Tibial nerve (tissue), 4 donors: ENCODE results near the gene RBM20. TPM values are rescaled to one million over a fixed set of nuclear protein-coding genes. Genes with fewer than 3 reads are reported as not detected.
A peak's percentile ranks its signal among the peaks of the same experiment; 100 is the strongest.

ENCODE experiments used
- DNase-seq, 2 donors: peaks; one replicate each; pipeline ENCODE4 v3.0.0-alpha.2; 2019; ENCODE audit warnings: low spot score in 2 of 2
- H3K27ac ChIP-seq, 4 donors: fragments of 200-600 bp; sonication (generic) in 3 of 4; one replicate each; pipeline ENCODE4 v1.5.1; 2017 to 2019; ENCODE audit warnings: mild to moderate bottlenecking in 1 of 4
- H3K27me3 ChIP-seq, 2 donors: fragments of 200-600 bp; sonication (generic) in 1 of 2; one replicate each; pipeline versions ENCODE4 v1.5.1 to v1.6.0; 2017 to 2019
- H3K36me3 ChIP-seq, 3 donors: fragments of 200-600 bp; sonication (generic); one replicate each; pipeline ENCODE4 v1.5.1; 2018 to 2019
- H3K4me1 ChIP-seq, 4 donors: fragments of 200-600 bp; sonication (generic) in 3 of 4; one replicate each; pipeline ENCODE4 v1.5.1; 2017 to 2019
- H3K4me3 ChIP-seq, 4 donors: fragments of 200-600 bp; sonication (generic) in 3 of 4; one replicate each; pipeline ENCODE4 v1.5.1; 2017 to 2019; ENCODE audit warnings: mild to moderate bottlenecking in 1 of 4, moderate library complexity in 1 of 4
- H3K9me3 ChIP-seq, 4 donors: fragments of 200-600 bp; sonication (generic) in 3 of 4; one replicate each; pipeline ENCODE4 v1.5.1; 2017 to 2019
- CTCF ChIP-seq, 5 experiments: fragments of 200-600 bp in 3 of 5; fragments of 450-650 bp in 2 of 5; sonication (generic) in 3 of 5; IDR thresholded peaks; one replicate each; pipeline ENCODE4 v1.5.1; 2016 to 2019; ENCODE audit warnings: antibody characterized with exemption in 5 of 5, mild to moderate bottlenecking in 3 of 5, moderate library complexity in 2 of 5
- EP300 ChIP-seq, 2 donors: sonication (generic); formaldehyde crosslinking; IDR thresholded peaks; one replicate each; pipeline ENCODE4 v1.6.1; 2017; ENCODE audit warnings: antibody characterized with exemption in 2 of 2, mild to moderate bottlenecking in 1 of 2
- POLR2A ChIP-seq, 2 donors: fragments of 450-650 bp; IDR thresholded peaks; one replicate each; pipeline ENCODE4 v1.6.1; 2017; ENCODE audit warnings: antibody characterized with exemption in 2 of 2, mild to moderate bottlenecking in 2 of 2, moderate library complexity in 2 of 2
- WGBS, 2 donors: methylation state at CpG; one replicate each; pipeline ENCODE4 v1.1.5; 2018; 5-methylcytosine and 5-hydroxymethylcytosine counted together
- total RNA-seq, 4 donors: library from RNA; depleted of rRNA; stranded (reverse); fragments of >200 nt; gene quantifications; one replicate each; pipeline ENCODE4 v1.1.0, GENCODE V29; 2016

Gene RBM20
- total RNA-seq, 4 donors from 2014 or later: 1.3 to 8.7 (median 2.7) TPM

GRCh38 chr10:110780704-110781103 lies 136.6 kb downstream of the RBM20 start:
- H3K9me3 ChIP-seq: no peaks in the 10 kb centered on the region
- DNase-seq: no peak
- no peak overlapping the region for H3K4me3 ChIP-seq
- H3K36me3 ChIP-seq: no peaks in the 10 kb centered on the region
- WGBS, 2 donors: 97 to 100% methylated on average over 8 of the region's 8 CpGs
- no peaks in the 10 kb centered on the region for H3K27me3 ChIP-seq
- TF ChIP-seq CTCF (IDR thresholded peaks at IDR 0.05): no peak
- no peak for TF ChIP-seq POLR2A (IDR thresholded peaks at IDR 0.05)
- TF ChIP-seq EP300 (IDR thresholded peaks at IDR 0.05): no peak
- H3K4me1 ChIP-seq: no peaks in the 10 kb centered on the region
- H3K27ac ChIP-seq: no peak overlapping the region

GRCh38 chr10:110781139-110781538 lies 137.0 kb downstream of the RBM20 start:
- Histone ChIP-seq H3K9me3 (no peaks in the 10 kb centered on the region), H3K4me1 (peaks cover 0 to 3% (median 0%) of the 10 kb centered on the region in 4 donors), H3K27ac (no peak overlapping the region), H3K27me3 (no peaks in the 10 kb centered on the region), H3K4me3 (no peak overlapping the region), H3K36me3 (no peaks in the 10 kb centered on the region)
- 89 to 93% methylated on average over 7 of the region's 7 CpGs for WGBS, 2 donors
- DNase-seq: no peak
- TF ChIP-seq POLR2A (IDR thresholded peaks at IDR 0.05) (no peak), EP300 (IDR thresholded peaks at IDR 0.05) (no peak), CTCF (IDR thresholded peaks at IDR 0.05) (no peak)

GRCh38 chr10:110782616-110783015 lies 138.5 kb downstream of the RBM20 start:
- H3K36me3 ChIP-seq: no peaks in the 10 kb centered on the region
- TF ChIP-seq POLR2A (IDR thresholded peaks at IDR 0.05) (no peak), EP300 (IDR thresholded peaks at IDR 0.05) (no peak), CTCF (IDR thresholded peaks at IDR 0.05) (no peak)
- no peak overlapping the region for H3K27ac ChIP-seq
- peaks cover 0 to 5% (median 0%) of the 10 kb centered on the region in 4 donors for H3K4me1 ChIP-seq
- H3K4me3 ChIP-seq: no peak overlapping the region
- no peak for DNase-seq
- no peaks in the 10 kb centered on the region for H3K9me3 ChIP-seq
- no peaks in the 10 kb centered on the region for H3K27me3 ChIP-seq
- 77 to 89% methylated on average over 2 of the region's 2 CpGs for WGBS, 2 donors

GRCh38 chr10:110783509-110784107 lies 139.5 kb downstream of the RBM20 start:
- no peak for TF ChIP-seq POLR2A (IDR thresholded peaks at IDR 0.05)
- no peak for TF ChIP-seq CTCF (IDR thresholded peaks at IDR 0.05)
- TF ChIP-seq EP300 (IDR thresholded peaks at IDR 0.05): no peak
- Histone ChIP-seq H3K27ac (no peak overlapping the region), H3K4me3 (no peak overlapping the region), H3K36me3 (no peaks in the 10 kb centered on the region), H3K4me1 (peaks cover 0 to 5% (median 0%) of the 10 kb centered on the region in 4 donors), H3K9me3 (no peaks in the 10 kb centered on the region), H3K27me3 (no peaks in the 10 kb centered on the region)
- 56 to 62% methylated on average over 7 of the region's 7 CpGs for WGBS, 2 donors
- DNase-seq: no peak

- peak overlapping the region in 1 of 4 donors; percentile 27 for H3K27ac ChIP-seq
- H3K36me3 ChIP-seq: no peaks in the 10 kb centered on the region
- H3K4me1 ChIP-seq: peaks cover 0 to 5% (median 0%) of the 10 kb centered on the region in 4 donors
- H3K4me3 ChIP-seq: no peak overlapping the region
- WGBS, 2 donors: 78 to 84% methylated on average over 6 of the region's 6 CpGs
- no peaks in the 10 kb centered on the region for H3K27me3 ChIP-seq
- H3K9me3 ChIP-seq: no peaks in the 10 kb centered on the region
- TF ChIP-seq EP300 (IDR thresholded peaks at IDR 0.05): peak in 1 of 2 donors; percentile 32
- no peak for TF ChIP-seq CTCF (IDR thresholded peaks at IDR 0.05)
- no peak for DNase-seq
Observed at GRCh38 chr10:110784198-110784597, 140.1 kb downstream of the RBM20 start.
